Measurements from ENCODE around the gene RERE.
"Not testable (repeated sequence)": the region's sequence is repeated elsewhere in the genome, so short reads cannot be mapped to it uniquely, and the experiment has no call there.

Gene RERE

GRCh38 chr1:8747879-8748825, 69.3 kb downstream of the RERE start:
- DNase-seq, result no peak

- no peak for DNase-seq
Observed at GRCh38 chr1:8746554-8746953, 70.9 kb downstream of the RERE start.

DNA sequence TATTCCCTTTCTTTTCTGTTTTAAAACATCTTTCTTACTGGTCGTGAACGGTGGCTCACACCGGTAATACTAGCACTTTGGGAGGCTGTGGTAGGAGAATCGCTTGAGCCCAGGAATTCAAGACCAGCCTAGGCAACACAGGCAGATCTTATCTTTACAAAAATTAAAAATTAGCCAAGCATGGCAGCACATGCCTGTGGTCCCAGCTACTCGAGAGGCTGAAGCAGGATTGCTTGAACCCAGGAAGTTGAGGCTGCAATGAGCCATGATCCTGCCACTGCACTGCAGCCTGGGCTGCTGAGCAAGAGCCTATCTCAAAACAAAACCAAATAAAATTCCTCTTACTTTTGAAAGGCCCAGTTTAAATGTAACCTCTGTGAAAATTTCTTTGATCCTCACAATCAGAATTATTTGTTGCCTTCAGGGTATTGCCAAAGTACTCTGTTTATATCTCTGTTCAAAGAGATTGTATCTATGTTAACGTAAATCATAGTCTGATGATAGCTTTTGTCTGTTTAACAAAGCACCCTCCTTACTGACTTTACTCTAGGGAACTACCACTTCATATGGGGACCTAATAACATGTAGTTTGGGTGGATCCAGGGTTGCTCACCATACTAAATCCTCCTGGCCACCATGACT, 71.6 kb downstream of the RERE start:
- DNase-seq, result no peak

DNA sequence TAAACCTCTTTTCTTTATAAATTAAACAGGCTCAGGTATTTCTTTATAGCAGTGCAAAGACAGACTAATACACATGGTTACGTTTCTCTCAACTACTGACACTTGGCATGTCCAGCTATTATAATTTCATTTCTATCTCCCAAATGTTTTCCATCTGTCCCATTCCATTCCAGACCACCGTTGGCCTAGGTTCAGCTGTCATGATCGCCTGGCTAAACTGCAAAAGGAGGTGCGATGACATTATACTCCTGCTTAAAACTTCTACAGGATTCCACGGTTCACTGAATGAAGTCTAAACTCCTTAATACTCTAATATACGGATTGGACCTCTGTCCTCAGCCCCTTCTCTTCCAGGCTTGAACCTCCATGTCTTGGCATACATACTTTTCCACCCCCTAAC, 72.1 kb downstream of the RERE start:
- no peak for DNase-seq

DNA sequence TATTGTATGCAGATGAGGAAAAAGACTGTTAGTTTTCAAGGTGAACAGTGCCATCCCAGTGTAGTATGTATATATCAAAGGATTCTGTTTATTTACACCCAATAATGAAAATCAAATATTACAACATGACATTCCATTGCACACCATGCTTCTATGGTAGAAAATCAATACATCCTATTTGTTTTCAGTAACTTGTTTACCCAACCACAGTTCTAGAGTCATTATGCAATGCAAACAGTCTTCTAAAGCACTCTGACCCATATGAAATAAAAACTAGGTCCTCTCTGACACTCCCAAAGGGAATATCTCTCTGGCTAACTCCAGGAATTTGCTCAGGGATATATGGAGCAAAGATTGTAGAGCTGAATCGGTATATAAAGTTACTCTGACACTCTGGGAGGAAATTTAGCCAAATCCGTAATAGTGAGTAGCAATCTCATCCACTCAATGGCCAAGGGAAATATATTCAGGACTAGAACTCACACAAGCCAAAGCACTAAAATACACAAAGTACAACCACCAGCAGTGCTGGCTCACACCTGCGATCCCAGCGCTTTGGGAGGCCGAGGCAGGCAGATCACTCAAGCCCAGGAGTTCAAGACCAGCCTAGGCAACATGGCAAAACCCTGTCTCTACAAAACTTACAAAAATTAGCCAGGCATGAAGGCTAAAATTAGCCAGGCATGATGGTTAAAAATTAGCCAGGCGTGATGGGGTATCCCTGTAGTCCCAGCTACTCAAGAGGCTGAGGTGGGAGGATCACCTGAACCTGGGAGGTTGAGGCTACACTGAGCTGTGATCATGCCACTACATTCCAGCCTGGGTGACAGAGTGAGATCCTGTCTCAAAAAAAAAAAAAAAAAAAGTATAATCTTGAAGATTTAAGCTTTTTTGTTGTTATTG, 75.2 kb downstream of the RERE start:
- no peak for DNase-seq

DNA sequence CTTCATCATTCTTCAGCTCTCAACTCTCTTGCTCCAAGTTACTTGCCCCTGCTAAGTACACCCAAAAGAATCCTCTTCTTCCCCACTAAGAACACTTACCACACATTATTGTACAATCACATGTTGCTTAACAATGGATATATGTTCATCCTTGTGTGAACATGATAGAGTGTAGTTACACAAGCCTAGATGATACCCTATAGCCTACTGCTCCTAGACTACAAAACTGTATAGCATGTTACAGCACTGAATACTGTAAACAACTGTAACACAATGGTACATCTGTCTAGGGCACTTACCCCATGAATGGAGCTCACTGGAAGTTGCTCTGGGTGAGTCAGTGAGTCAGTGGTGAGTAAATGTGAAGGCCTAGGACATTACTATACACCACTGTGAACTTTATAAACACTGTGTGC, 77.4 kb downstream of the RERE start:
- DNase-seq, result no peak

GRCh38 chr1:8739377-8739776, 78.1 kb downstream of the RERE start:
- DNase-seq, result no peak

DNA sequence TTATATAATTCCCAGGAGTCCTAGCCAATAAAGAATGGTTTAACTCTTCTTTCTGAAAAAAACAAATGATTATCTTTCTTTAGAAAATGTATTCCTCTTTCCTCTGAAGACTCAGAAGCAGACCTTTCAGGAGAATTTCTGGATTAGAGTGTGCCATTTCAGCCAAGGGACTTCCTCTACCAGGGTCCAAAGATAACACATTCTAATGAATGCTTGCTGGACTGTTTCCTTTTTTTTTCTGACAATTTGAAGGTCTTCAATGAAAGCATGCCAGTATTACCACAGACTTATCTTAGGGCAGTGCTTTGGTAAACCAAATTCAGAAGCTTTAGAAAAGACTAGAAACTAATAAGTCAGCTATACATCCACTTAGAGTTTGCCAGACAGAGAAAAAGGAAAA, 80.5 kb downstream of the RERE start:
- no peak for DNase-seq

GRCh38 chr1:8733484-8733883, 84.0 kb downstream of the RERE start:
- DNase-seq, result peak; percentile 60

DNA sequence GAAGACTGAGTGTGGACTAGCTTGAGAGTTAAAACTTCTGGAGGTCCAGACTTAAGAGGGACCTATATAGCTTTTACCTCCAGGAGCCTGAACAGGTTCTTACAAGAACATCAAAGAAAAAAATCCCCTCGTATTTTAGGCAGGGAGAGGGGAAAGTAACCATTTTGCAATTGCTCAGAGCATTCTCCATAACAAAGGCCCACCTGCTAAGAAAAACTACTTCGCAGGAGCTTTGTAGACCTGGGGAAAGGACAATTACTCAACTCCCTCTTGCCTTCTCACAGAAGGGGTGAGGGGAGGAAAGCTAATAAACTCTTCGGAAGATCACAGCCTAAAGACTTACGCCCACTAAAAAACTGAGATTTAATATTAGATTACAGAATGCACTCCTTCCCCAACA, 86.3 kb downstream of the RERE start:
- no peak for DNase-seq

- no peak for DNase-seq
Observed at GRCh38 chr1:8728464-8728863, 89.0 kb downstream of the RERE start.

DNA sequence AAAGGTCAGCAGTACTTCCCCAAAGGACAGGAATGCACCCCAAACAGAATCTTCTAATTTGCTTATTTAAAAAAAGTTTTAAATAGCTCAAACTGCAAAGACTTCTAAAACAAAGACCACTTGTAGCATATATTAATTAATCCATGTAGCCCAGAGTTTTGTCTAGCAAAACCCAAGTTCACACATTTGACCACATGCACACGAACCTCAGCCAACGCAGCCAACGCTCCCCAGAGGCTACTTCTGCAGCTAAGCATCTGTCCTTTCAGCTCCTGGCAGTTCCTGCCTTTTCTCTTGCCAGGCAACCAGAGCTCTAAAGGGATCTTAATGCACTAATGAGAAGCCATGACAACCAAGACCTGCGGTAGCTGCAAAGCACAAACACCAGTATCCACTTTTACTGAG, 89.6 kb downstream of the RERE start:
- DNase-seq, result peak; percentile 88

DNA sequence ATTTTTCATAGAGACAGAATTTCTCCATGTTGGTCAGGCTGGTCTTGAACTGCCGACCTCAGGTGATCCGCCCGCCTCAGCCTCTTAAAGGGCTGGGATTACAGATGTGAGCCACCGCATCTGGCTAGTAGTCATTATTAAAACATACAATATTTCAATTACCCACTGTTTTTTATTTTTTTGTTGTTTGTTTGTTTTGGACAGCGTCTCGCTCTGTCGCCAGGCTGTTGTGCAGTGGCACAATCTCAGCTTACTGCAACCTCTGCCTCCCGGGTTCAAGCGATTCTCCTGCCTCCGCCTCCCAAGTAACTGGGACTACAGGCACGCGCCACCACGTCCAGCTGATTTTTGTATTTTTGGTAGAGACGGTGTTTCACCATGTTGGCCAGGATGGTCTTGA, 90.1 kb downstream of the RERE start:
- DNase-seq, result not testable (repeated sequence)

GRCh38 chr1:8726801-8727186, 90.6 kb downstream of the RERE start:
- DNase-seq, result not testable (repeated sequence)

GRCh38 chr1:8723010-8723409, 94.4 kb downstream of the RERE start:
- no peak for DNase-seq

GRCh38 chr1:8722366-8722765, 95.1 kb downstream of the RERE start:
- no peak for DNase-seq

GRCh38 chr1:8721679-8722324, 95.6 kb downstream of the RERE start:
- DNase-seq, result no peak

- DNase-seq, result no peak
Observed at GRCh38 chr1:8720347-8720746, 97.1 kb downstream of the RERE start.

- DNase-seq, result no peak
Observed at GRCh38 chr1:8718850-8719361, 98.5 kb downstream of the RERE start.

DNA sequence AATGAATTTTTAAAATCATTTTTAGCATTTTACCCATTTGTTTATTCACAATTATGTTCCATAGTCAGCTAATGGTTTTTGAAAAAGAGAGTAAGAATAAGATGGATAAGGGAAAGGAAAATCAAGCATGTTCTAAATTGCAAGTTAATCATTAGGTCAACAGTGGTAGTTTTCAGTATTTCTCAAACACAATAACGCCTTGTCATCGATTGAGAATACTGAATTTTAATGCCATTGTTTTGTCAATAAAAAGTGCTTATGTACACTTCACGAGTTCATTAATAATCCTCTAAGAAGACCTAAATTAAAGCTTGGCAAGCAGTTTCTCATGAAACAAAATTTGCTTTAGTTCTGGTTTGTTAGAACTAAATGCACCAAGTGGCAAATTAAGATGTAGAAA, 100.3 kb downstream of the RERE start:
- no peak for DNase-seq

GRCh38 chr1:8716238-8716637, 101.2 kb downstream of the RERE start:
- DNase-seq, result no peak

DNA sequence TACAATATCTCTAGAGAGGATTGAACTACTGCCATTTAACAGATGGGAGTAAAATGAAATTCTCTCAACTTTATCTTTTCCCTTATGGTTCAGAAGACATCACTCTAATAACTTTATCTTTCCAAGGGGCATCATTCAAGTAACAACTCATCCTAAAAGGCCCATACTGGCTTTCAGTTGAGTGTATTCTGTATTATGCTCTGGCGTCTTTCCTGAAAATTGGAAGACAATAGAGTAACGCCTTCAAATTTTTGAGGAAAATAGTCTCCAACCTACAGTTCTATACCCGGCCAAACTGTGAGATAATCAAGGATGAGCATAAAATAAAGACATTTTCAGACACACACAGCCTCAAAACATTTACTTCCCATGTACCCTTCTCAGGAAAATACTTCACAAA, 103.3 kb downstream of the RERE start:
- DNase-seq, result no peak

Measured in DMS79 (cell line).